Colonic mucosa (tissue), 4 donors: ENCODE data around the gene WDR87. TPM values are rescaled to one million over a fixed set of nuclear protein-coding genes. Genes with fewer than 3 reads are reported as not detected.

Source experiments
- DNase-seq: peaks from one replicate; pipeline ENCODE4 v3.0.0-alpha.2; 2020
- H3K27ac ChIP-seq: fragments of 200-600 bp; one replicate; pipeline ENCODE4 v1.8.0; 2021
- H3K27me3 ChIP-seq: fragments of 200-600 bp; one replicate; pipeline ENCODE4 v1.8.0; 2021
- H3K36me3 ChIP-seq: fragments of 200-600 bp; one replicate; pipeline ENCODE4 v1.8.0; 2021
- H3K4me1 ChIP-seq: fragments of 200-600 bp; one replicate; pipeline ENCODE4 v1.8.0; 2021; ENCODE audit warnings: mild to moderate bottlenecking
- H3K4me3 ChIP-seq: fragments of 200-600 bp; one replicate; pipeline ENCODE4 v1.8.0; 2021
- H3K9ac ChIP-seq, 2 donors: one replicate each; pipeline ENCODE4 v1.7.0; 2013; ENCODE audit warnings: control low read depth in 2 of 2, low read depth in 2 of 2, low read length in 2 of 2
- H3K9me3 ChIP-seq: fragments of 200-600 bp; one replicate; pipeline ENCODE4 v1.8.0; 2021
- CTCF ChIP-seq: fragments of 200-600 bp; IDR thresholded peaks from one replicate; pipeline ENCODE4 v1.8.0; 2022; ENCODE audit warnings: antibody characterized with exemption, mild to moderate bottlenecking
- intact Hi-C: fragments of 100-400 bp; cut with DNase I; formaldehyde crosslinking; loops from one replicate; pipeline ENCODE4 v1.14.1; 2022
- total RNA-seq, 2 donors: library from RNA; stranded (reverse); fragmentation: NEBNext Ultra II Directional in 1 of 2; extraction: Animal tissue kit (Norgen Biotek cat#: 25700) in 1 of 2; gene quantifications; one replicate each; pipeline ENCODE4 v1.2.1, GENCODE V29; 2021
- donor health status: healthy.
- donor health status: DM: no; HTN: no; CAD: no.
- donor health status: DM: no; HTN: no; CAD: no.

The WDR87 gene
- total RNA-seq, 2 donors from 2014 or later: not detected

GRCh38 chr19:37930416-37930815, 24.0 kb upstream of the WDR87 start:
- H3K27me3 ChIP-seq: no peaks in the 10 kb centered on the region
- intact Hi-C loops: no loop called here
- H3K9me3 ChIP-seq: no peaks in the 10 kb centered on the region
- no peak overlapping the region for H3K4me3 ChIP-seq
- DNase-seq: no peak
- H3K9ac ChIP-seq: peak overlapping the region in 1 of 2 donors; percentile 19
- H3K4me1 ChIP-seq: peaks cover 21% of the 10 kb centered on the region
- TF ChIP-seq CTCF: no peak
- no peaks in the 10 kb centered on the region for H3K36me3 ChIP-seq
- no peak overlapping the region for H3K27ac ChIP-seq

GRCh38 chr19:37929355-37929923, 23.0 kb upstream of the WDR87 start:
- Histone ChIP-seq H3K9me3 (no peaks in the 10 kb centered on the region), H3K27me3 (no peaks in the 10 kb centered on the region), H3K4me3 (no peak overlapping the region), H3K36me3 (no peaks in the 10 kb centered on the region), H3K9ac (peak overlapping the region in 1 of 2 donors; percentile 51), H3K4me1 (peaks cover 21% of the 10 kb centered on the region), H3K27ac (no peak overlapping the region)
- intact Hi-C loops: no loop called here
- DNase-seq: no peak
- no peak for TF ChIP-seq CTCF

- intact Hi-C loops: no loop called here
- Histone ChIP-seq H3K4me1 (peaks cover 23% of the 10 kb centered on the region), H3K27ac (no peak overlapping the region), H3K9me3 (no peaks in the 10 kb centered on the region), H3K4me3 (no peak overlapping the region), H3K27me3 (no peaks in the 10 kb centered on the region), H3K36me3 (no peaks in the 10 kb centered on the region), H3K9ac (peak overlapping the region in 1 of 2 donors; percentile 4)
- no peak for DNase-seq
- TF ChIP-seq CTCF: no peak
These were observed 22.3 kb upstream of the WDR87 start for GRCh38 chr19:37928527-37929286.

- no peak for DNase-seq
- H3K27ac ChIP-seq: no peak overlapping the region
- H3K9ac ChIP-seq: no peak overlapping the region
- intact Hi-C loops: no loop called here
- H3K36me3 ChIP-seq: no peaks in the 10 kb centered on the region
- H3K27me3 ChIP-seq: no peaks in the 10 kb centered on the region
- H3K9me3 ChIP-seq: no peaks in the 10 kb centered on the region
- no peak overlapping the region for H3K4me3 ChIP-seq
- TF ChIP-seq CTCF: no peak
- H3K4me1 ChIP-seq: peaks cover 20% of the 10 kb centered on the region
These were observed 20.3 kb upstream of the WDR87 start for GRCh38 chr19:37926711-37927110.

- peaks cover 18% of the 10 kb centered on the region for H3K4me1 ChIP-seq
- intact Hi-C loops: no loop called here
- no peak for DNase-seq
These were observed 19.9 kb upstream of the WDR87 start for GRCh38 chr19:37926255-37926654.

More at GRCh38 chr19:37926255-37926654, 19.9 kb upstream of the WDR87 start:
- no peak overlapping the region for H3K4me3 ChIP-seq
- no peaks in the 10 kb centered on the region for H3K27me3 ChIP-seq
- no peaks in the 10 kb centered on the region for H3K36me3 ChIP-seq
- H3K9me3 ChIP-seq: no peaks in the 10 kb centered on the region
- no peak overlapping the region for H3K9ac ChIP-seq
- no peak overlapping the region for H3K27ac ChIP-seq
- no peak for TF ChIP-seq CTCF
